Stomach (tissue), 9 donors: ENCODE data around the gene CDC6. TPM values are rescaled to one million over a fixed set of nuclear protein-coding genes. Genes with fewer than 3 reads are reported as not detected.

Experiments used
- DNase-seq, 2 donors: peaks; one replicate each; pipeline versions ENCODE4 v3.0.0 to v3.0.0-alpha.2; 2013 to 2019
- H3K27ac ChIP-seq, 5 donors: fragments of 200-600 bp in 4 of 5; sonication (generic) in 4 of 5; one replicate each; pipeline ENCODE4 v1.5.1; 2013 to 2019; ENCODE audit warnings: mild to moderate bottlenecking in 1 of 5, moderate library complexity in 1 of 5
- H3K27me3 ChIP-seq, 3 donors: fragments of 200-600 bp; sonication (generic); one replicate each; pipeline ENCODE4 v1.5.1; 2017 to 2019; ENCODE audit warnings: mixed run types in 1 of 3
- H3K36me3 ChIP-seq, 4 donors: fragments of 200-600 bp; sonication (generic); 1 replicate in 3 of 4; 2 replicates in 1 of 4; pipeline ENCODE4 v1.5.1; 2016 to 2019
- H3K4me1 ChIP-seq, 4 donors: fragments of 200-600 bp; sonication (generic); one replicate each; pipeline ENCODE4 v1.5.1; 2016 to 2019
- H3K4me3 ChIP-seq, 4 donors: fragments of 200-600 bp; sonication (generic) in 3 of 4; one replicate each; pipeline ENCODE4 v1.5.1; 2016 to 2019; ENCODE audit warnings: mild to moderate bottlenecking in 1 of 4
- H3K9me3 ChIP-seq, 4 donors: fragments of 200-600 bp; sonication (generic); one replicate each; pipeline ENCODE4 v1.5.1; 2016 to 2019
- EP300 ChIP-seq: sonication (generic); formaldehyde crosslinking; IDR thresholded peaks from one replicate; pipeline ENCODE4 v1.6.1; 2017; ENCODE audit warnings: antibody characterized with exemption
- POLR2A ChIP-seq, 4 donors: fragments of 450-650 bp; IDR thresholded peaks; one replicate each; pipeline ENCODE4 v1.6.1; 2016; ENCODE audit warnings: antibody characterized with exemption in 4 of 4, control low read depth in 2 of 4, mild to moderate bottlenecking in 1 of 4, moderate library complexity in 1 of 4
- POLR2AphosphoS5 ChIP-seq, 3 donors: sonication (generic); formaldehyde crosslinking; IDR thresholded peaks; one replicate each; pipeline ENCODE4 v1.6.1; 2016; ENCODE audit warnings: antibody characterized with exemption in 3 of 3
- WGBS, 5 donors: extraction: QIAGEN DNeasy Blood & Tissue Kit in 3 of 5; methylation state at CpG; one replicate each; pipeline versions ENCODE4 v1.1.5 to v1.1.7; 2013 to 2018; 5-methylcytosine and 5-hydroxymethylcytosine counted together
- intact Hi-C: fragments of 100-400 bp; cut with DNase I; formaldehyde crosslinking; loops from one replicate; pipeline ENCODE4 v1.15.1; 2023; ENCODE audit warnings: low total_unique reads
- polyA plus RNA-seq, 3 donors: library from polyadenylated mRNA; stranded (reverse); fragments of 200-250 nt; gene quantifications; one replicate each; pipeline ENCODE4 v1.2.3, GENCODE V29; 2013
- total RNA-seq, 5 donors: library from RNA; depleted of rRNA; stranded (reverse); fragments of >200 nt; gene quantifications; one replicate each; pipeline versions ENCODE4 v1.1.0 to v1.2.3, GENCODE V29; 2014 to 2016
- TF ChIP-seq, protein P1 (sequence below), 7 experiments: fragments of 450-650 bp in 4 of 7; fragments of 200-600 bp in 3 of 7; sonication (generic) in 3 of 7; IDR thresholded peaks; one replicate each; pipeline ENCODE4 v1.5.1; 2016 to 2019; ENCODE audit warnings: antibody characterized with exemption in 7 of 7, control low read depth in 2 of 7, mild to moderate bottlenecking in 1 of 7
- donor health status: healthy with polysubstance abuse.
- donor health status: Bipolar disorder and iron deficiency.
- donor health status: healthy.

Gene CDC6
- total and polyA plus RNA-seq, 8 donors, result 1.1 to 9.8 (median 3.1) TPM; not detected in 1

DNA sequence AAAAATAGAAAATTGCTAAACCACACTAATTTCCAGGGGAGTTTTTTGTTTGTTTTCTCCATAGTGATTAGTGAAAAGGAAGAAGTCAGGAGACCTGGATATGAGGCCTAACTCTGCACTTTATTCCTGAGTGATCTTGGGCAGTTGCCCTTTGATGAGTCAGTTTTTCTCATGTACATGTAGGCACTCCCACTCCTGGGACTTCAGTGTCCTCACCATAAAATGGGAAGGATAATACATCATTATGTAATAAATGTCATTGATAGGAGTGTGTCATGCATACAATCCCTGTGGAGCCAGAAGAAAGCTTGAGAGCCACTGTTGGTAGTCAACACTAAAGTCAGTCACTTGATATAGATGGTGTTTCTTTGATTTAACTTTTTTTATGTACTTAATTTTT is 36.1 kb upstream of the CDC6 start:
- peak in 1 of 3 donors; percentile 13 for TF ChIP-seq POLR2AphosphoS5 (IDR thresholded peaks at IDR 0.05)
- TF ChIP-seq EP300, result no peak
- TF ChIP-seq, protein P1, sequence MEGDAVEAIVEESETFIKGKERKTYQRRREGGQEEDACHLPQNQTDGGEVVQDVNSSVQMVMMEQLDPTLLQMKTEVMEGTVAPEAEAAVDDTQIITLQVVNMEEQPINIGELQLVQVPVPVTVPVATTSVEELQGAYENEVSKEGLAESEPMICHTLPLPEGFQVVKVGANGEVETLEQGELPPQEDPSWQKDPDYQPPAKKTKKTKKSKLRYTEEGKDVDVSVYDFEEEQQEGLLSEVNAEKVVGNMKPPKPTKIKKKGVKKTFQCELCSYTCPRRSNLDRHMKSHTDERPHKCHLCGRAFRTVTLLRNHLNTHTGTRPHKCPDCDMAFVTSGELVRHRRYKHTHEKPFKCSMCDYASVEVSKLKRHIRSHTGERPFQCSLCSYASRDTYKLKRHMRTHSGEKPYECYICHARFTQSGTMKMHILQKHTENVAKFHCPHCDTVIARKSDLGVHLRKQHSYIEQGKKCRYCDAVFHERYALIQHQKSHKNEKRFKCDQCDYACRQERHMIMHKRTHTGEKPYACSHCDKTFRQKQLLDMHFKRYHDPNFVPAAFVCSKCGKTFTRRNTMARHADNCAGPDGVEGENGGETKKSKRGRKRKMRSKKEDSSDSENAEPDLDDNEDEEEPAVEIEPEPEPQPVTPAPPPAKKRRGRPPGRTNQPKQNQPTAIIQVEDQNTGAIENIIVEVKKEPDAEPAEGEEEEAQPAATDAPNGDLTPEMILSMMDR (IDR thresholded peaks at IDR 0.05), result no peak
- no peak for TF ChIP-seq POLR2A (IDR thresholded peaks at IDR 0.05)
- Histone ChIP-seq H3K9me3 (no peaks in the 10 kb centered on the region), H3K4me1 (peaks cover 0 to 39% (median 14%) of the 10 kb centered on the region in 4 donors), H3K27me3 (no peaks in the 10 kb centered on the region), H3K4me3 (no peak overlapping the region), H3K27ac (no peak overlapping the region), H3K36me3 (peaks cover under 1 to 6% (median 5%) of the 10 kb centered on the region in 4 donors)
- peak in 1 of 2 donors; percentile 58 for DNase-seq
- intact Hi-C loops, result no loop called here

DNA sequence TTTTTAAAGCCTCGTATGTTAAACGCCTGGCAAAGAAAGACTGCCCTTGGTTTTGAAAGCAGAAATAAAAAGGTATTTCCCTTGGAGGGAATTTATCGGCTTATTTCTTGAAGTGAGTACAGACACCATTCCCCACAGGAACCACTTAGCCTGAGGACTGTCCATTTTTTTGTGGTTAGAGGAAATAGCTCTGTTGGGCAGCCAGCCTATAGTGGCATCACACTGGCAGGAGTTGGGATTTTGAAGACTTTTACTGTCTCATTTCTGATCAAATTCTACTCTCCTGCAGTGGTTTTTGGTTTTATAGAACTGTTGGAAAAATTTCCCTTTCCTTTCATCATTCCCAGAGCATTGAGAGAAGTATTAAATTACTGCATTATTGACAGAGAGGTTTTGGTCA is 34.1 kb upstream of the CDC6 start:
- peaks cover 19 to 26% (median 25%) of the 10 kb centered on the region in 4 donors for H3K36me3 ChIP-seq
- H3K27ac ChIP-seq, result no peak overlapping the region
- WGBS, 5 donors, result 91 to 95% (median 94%) methylated on average over 3 of the region's 3 CpGs
- intact Hi-C loops, result no loop called here
- no peak overlapping the region for H3K4me3 ChIP-seq
- H3K27me3 ChIP-seq, result no peaks in the 10 kb centered on the region
- peaks cover 0 to 34% (median 12%) of the 10 kb centered on the region in 4 donors for H3K4me1 ChIP-seq
- no peaks in the 10 kb centered on the region for H3K9me3 ChIP-seq
- TF ChIP-seq, protein P1 (IDR thresholded peaks at IDR 0.05), result no peak
- TF ChIP-seq POLR2AphosphoS5 (IDR thresholded peaks at IDR 0.05) (no peak), POLR2A (IDR thresholded peaks at IDR 0.05) (no peak), EP300 (no peak)
- no peak for DNase-seq

DNA sequence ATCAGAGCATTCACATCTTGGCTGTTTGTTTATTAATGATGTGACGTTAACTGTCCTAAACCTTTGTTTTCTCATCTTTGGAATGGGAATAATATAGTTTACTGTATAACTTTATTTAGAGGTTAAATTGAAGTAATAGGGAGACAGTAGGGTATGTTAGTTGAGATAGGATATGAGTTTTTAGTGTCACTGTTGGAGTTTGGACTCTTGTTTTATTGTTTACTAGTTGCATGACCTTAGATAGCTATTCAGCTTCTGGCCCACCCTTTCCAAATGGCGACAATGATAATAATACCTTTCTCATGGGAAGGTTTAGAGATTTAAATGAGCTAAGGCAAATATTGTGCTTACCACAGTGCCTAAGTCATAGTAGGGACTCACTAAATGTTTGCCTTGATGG is 28.2 kb upstream of the CDC6 start:
- H3K9me3 ChIP-seq, result no peaks in the 10 kb centered on the region
- DNase-seq, result no peak
- 78 to 86% (median 83%) methylated on average over 2 of the region's 2 CpGs for WGBS, 5 donors
- no peak overlapping the region for H3K27ac ChIP-seq
- intact Hi-C loops, result no loop called here
- TF ChIP-seq POLR2A (IDR thresholded peaks at IDR 0.05) (no peak), EP300 (no peak)
- no peak overlapping the region for H3K4me3 ChIP-seq
- no peaks in the 10 kb centered on the region for H3K27me3 ChIP-seq
- H3K36me3 ChIP-seq, result peaks cover 52 to 84% (median 83%) of the 10 kb centered on the region in 4 donors
- no peaks in the 10 kb centered on the region for H3K4me1 ChIP-seq

DNA sequence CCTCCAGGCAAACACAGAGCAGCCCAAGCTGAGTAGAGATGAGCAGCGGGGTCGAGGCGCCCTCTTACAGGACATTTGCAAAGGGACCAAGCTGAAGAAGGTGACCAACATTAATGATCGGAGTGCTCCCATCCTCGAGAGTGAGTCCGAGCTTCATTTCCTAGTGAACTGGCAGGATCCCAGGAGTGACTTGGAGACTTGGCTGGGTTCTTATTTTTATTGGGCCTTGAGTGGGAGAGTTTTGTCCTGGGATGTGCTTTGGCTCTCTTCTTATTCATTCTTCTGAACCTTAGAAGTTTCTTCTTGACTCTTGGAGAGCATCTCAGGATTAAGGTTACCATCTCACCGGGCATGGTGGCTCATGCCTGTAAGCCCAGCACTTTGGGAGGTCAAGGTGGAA is 27.2 kb upstream of the CDC6 start:
- peaks cover 62 to 94% (median 94%) of the 10 kb centered on the region in 4 donors for H3K36me3 ChIP-seq
- H3K27ac ChIP-seq, result no peak overlapping the region
- 86 to 99% (median 92%) methylated on average over 7 of the region's 7 CpGs for WGBS, 5 donors

More for the DNA sequence above, 27.2 kb upstream of the CDC6 start:
- no peak for TF ChIP-seq EP300
- TF ChIP-seq, protein P1 (IDR thresholded peaks at IDR 0.05), result no peak
- no peak for TF ChIP-seq POLR2A (IDR thresholded peaks at IDR 0.05)
- TF ChIP-seq POLR2AphosphoS5 (IDR thresholded peaks at IDR 0.05), result no peak
- intact Hi-C loops, result no loop called here
- DNase-seq, result no peak
- Histone ChIP-seq H3K4me1 (no peaks in the 10 kb centered on the region), H3K27me3 (no peaks in the 10 kb centered on the region), H3K4me3 (no peak overlapping the region), H3K9me3 (no peaks in the 10 kb centered on the region)
